ENCODE results near the gene NUTM2F.

NUTM2F gene

DNA sequence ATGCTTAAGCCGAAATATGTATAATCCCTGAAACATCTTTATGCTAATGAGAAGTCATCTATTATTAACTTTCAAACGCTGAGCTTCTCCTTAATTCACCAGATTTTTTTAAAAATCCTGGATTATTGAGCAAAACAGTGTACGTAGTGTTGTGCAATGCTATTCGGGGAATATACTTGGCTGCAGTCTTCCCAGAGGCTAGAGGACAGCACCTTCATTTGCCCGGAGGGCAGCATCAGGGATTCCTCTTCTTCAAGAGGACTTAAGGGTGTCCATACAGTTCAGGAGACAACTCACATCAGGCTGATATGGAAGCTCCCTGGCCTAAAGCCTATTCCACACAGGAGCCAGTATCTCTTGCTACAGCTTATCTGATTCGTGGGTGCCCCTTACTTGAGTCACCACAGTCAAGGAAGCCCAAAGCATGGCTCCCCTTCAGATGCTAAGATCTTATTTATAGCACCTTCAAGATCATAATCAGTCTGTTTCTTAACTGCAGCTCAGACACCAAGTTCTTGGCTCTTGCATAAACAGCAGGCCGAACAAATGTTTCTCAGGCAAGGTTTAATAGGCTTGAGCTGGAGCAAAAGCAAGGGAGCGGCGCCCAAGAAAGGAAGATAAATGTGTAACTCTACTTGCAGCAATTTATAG lies 29.4 kb downstream of the NUTM2F start:
- no peak overlapping the region for H3K4me3 ChIP-seq (ENCODE audit: low read depth, low read length)
- TF ChIP-seq, protein P1, sequence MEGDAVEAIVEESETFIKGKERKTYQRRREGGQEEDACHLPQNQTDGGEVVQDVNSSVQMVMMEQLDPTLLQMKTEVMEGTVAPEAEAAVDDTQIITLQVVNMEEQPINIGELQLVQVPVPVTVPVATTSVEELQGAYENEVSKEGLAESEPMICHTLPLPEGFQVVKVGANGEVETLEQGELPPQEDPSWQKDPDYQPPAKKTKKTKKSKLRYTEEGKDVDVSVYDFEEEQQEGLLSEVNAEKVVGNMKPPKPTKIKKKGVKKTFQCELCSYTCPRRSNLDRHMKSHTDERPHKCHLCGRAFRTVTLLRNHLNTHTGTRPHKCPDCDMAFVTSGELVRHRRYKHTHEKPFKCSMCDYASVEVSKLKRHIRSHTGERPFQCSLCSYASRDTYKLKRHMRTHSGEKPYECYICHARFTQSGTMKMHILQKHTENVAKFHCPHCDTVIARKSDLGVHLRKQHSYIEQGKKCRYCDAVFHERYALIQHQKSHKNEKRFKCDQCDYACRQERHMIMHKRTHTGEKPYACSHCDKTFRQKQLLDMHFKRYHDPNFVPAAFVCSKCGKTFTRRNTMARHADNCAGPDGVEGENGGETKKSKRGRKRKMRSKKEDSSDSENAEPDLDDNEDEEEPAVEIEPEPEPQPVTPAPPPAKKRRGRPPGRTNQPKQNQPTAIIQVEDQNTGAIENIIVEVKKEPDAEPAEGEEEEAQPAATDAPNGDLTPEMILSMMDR (conservative IDR thresholded peaks at IDR 0.05; ENCODE audit: low read depth, low read length) = no peak
- DNase-seq (ENCODE audit: low read depth) = no peak

DNA sequence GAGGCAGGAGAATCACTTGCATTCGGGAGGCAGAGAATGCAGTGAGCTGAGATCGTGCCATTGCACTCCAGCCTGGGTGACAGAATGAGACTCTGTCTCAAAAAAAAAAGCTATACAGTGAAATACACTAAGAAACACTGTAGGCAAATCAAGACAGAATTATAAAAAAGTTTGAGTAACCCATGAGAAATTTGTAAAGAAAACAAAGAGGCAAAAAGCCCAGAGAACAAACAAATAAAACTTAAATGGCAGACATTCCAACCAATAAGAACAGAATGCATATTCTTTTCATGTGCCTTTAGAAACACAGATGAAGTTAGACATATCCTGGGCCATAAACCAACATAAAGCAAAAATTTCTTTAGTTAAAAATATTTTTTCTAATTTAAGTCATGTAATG lies 38.8 kb downstream of the NUTM2F start:
- no peak overlapping the region for H3K4me3 ChIP-seq (ENCODE audit: low read depth, low read length)
- TF ChIP-seq, protein P1 (conservative IDR thresholded peaks at IDR 0.05; ENCODE audit: low read depth, low read length) = no peak
- DNase-seq (ENCODE audit: low read depth) = no peak

GRCh38 chr9:94287877-94288513 lies 40.4 kb downstream of the NUTM2F start:
- no peak for DNase-seq (ENCODE audit: low read depth)
- TF ChIP-seq, protein P1 (conservative IDR thresholded peaks at IDR 0.05; ENCODE audit: low read depth, low read length) = no peak
- H3K4me3 ChIP-seq (ENCODE audit: low read depth, low read length) = no peak overlapping the region

DNA sequence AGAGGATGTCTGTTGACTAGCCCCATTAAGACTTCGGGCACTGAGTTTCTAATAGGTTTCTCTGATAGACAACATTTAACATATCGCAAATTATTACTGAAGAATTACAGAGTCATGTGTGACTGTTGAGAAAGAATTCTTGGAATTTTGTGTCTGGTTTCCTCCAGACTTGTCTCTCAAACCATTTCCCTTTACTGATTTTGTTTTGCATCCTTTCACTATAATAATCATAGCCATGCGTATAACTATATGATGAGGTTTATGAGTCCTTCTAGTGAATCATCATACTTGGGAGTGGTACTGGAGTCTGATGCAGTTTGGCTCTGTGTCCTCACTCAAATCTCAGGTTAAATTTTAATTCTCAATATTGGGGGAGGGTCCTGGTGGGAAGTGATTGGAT lies 42.3 kb downstream of the NUTM2F start:
- TF ChIP-seq, protein P1 (conservative IDR thresholded peaks at IDR 0.05; ENCODE audit: low read depth, low read length) = no peak
- H3K4me3 ChIP-seq (ENCODE audit: low read depth, low read length) = no peak overlapping the region
- DNase-seq (ENCODE audit: low read depth) = no peak

DNA sequence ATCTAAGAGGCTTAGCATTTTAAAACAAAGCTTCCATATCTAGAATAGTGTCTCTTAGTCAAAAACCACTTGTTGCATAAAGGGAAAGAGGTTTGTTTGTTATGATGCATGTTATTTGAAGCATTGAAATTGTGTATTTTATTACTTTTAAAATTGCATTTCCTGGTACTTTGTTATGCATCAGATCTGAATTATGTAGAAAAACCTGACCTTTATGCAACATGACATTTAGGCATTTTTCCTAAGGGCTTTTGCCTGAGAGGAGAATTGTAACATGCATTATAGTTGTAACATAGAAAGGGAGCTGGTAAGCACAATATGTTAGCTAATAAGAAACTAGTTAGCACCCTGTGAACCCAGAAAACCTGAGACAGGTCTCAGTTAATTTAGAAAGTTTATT lies 47.3 kb downstream of the NUTM2F start:
- H3K4me3 ChIP-seq (ENCODE audit: low read depth, low read length) = no peak overlapping the region
- TF ChIP-seq, protein P1 (conservative IDR thresholded peaks at IDR 0.05; ENCODE audit: low read depth, low read length) = no peak
- no peak for DNase-seq (ENCODE audit: low read depth)

GRCh38 chr9:94280409-94280989 lies 47.9 kb downstream of the NUTM2F start:
- TF ChIP-seq, protein P1 (conservative IDR thresholded peaks at IDR 0.05; ENCODE audit: low read depth, low read length) = no peak
- no peak overlapping the region for H3K4me3 ChIP-seq (ENCODE audit: low read depth, low read length)
- no peak for DNase-seq (ENCODE audit: low read depth)

Data from choroid plexus epithelial cell (primary cell).